Measurements from ENCODE around the gene TAS1R1.

TAS1R1 gene

GRCh38 chr1:6581561-6582305 is 26.6 kb downstream of the TAS1R1 start:
- Histone ChIP-seq H3K4me3 (ENCODE audit: insufficient read depth, low read depth, low read length, poor library complexity, severe bottlenecking) (no peak overlapping the region), H3K27ac (ENCODE audit: insufficient read depth, low read length, poor library complexity, severe bottlenecking) (no peak overlapping the region), H3K9me3 (ENCODE audit: control insufficient read depth, low read length) (no peaks in the 10 kb centered on the region), H3K4me1 (ENCODE audit: control insufficient read depth, insufficient read depth, low read length, poor library complexity, severe bottlenecking) (peaks cover 21% of the 10 kb centered on the region), H3K36me3 (ENCODE audit: control insufficient read depth, insufficient read depth, low read length) (no peaks in the 10 kb centered on the region), H3K27me3 (replicated peaks; ENCODE audit: control insufficient read depth, insufficient read depth, low read length, poor library complexity, severe bottlenecking) (no peaks in the 10 kb centered on the region)
- no peak for DNase-seq

DNA sequence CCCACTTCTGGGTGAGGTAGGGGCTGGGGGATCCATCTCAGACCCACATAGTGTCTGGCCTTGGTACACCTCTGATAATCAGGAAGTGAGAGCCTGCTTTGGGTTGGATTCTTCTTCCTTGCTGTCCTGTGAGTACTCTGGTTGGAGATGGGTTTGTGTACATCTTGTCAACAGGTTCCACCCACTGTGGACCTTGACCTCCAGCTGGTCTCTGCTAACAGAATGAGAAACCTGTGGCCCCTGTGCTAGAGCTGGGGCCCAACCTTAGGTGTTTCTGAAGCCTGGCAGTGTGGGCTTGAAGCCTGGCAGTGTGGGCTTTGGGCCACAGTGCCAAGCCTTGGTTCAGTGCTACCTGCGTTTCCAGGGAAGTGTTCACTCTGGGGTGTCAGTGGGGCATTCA is 27.3 kb downstream of the TAS1R1 start:
- H3K4me1 ChIP-seq (ENCODE audit: control insufficient read depth, insufficient read depth, low read length, poor library complexity, severe bottlenecking), result peaks cover 21% of the 10 kb centered on the region
- no peaks in the 10 kb centered on the region for H3K9me3 ChIP-seq (ENCODE audit: control insufficient read depth, low read length)
- no peak for DNase-seq
- peak overlapping the region; percentile 40 for H3K27ac ChIP-seq (ENCODE audit: insufficient read depth, low read length, poor library complexity, severe bottlenecking)
- no peaks in the 10 kb centered on the region for H3K36me3 ChIP-seq (ENCODE audit: control insufficient read depth, insufficient read depth, low read length)
- no peak overlapping the region for H3K4me3 ChIP-seq (ENCODE audit: insufficient read depth, low read depth, low read length, poor library complexity, severe bottlenecking)
- H3K27me3 ChIP-seq (replicated peaks; ENCODE audit: control insufficient read depth, insufficient read depth, low read length, poor library complexity, severe bottlenecking), result no peaks in the 10 kb centered on the region

DNA sequence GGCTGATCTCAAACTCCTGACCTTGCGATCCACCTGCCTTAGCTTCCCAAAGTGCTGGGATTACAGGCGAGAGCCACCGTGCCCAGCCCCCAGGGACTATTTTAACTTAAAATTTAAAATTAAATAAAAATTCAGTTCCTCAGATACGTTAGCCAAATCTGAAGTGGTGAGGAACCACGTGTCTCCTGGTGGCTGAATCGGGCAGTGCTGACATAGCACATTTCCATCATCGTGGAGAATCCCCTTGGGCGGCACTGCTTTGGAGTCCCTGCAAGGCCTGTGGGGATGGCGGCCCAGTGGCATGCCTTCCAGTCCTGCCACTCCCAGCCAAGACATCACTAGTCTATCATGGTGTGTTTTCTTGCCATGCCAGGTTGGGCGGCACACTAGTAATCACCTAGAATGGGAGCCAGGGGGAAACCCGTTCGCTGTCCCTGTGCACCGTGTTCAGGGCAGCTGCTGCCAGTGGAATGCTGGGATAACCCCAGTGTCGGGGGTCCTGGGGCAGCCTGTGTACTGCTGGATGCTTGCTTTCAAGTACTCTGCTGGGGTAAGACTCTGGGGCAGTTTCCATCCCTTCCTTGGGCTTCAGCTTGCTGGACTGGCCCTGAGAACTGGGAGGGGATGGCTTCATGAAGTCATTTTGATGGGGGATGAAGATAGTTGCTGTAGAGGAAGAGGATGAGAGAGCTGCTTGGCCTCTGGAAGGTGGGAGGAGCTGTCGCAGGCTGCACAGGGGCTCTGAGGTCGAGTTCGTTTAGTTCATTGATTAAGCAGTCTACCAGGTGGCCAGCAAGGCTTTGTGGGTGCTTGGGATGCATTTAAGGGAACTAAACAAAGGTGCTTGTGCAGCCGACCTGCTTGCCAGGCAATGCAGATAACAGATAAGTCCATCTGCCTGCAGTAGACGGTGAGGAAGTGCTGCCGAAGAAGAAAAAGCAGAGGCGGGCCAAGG is 29.3 kb downstream of the TAS1R1 start:
- no peak overlapping the region for H3K27ac ChIP-seq (ENCODE audit: insufficient read depth, low read length, poor library complexity, severe bottlenecking)
- H3K4me3 ChIP-seq (ENCODE audit: insufficient read depth, low read depth, low read length, poor library complexity, severe bottlenecking), result no peak overlapping the region
- no peaks in the 10 kb centered on the region for H3K9me3 ChIP-seq (ENCODE audit: control insufficient read depth, low read length)
- H3K4me1 ChIP-seq (ENCODE audit: control insufficient read depth, insufficient read depth, low read length, poor library complexity, severe bottlenecking), result peaks cover 18% of the 10 kb centered on the region
- H3K36me3 ChIP-seq (ENCODE audit: control insufficient read depth, insufficient read depth, low read length), result peaks cover 19% of the 10 kb centered on the region
- no peak for DNase-seq
- H3K27me3 ChIP-seq (replicated peaks; ENCODE audit: control insufficient read depth, insufficient read depth, low read length, poor library complexity, severe bottlenecking), result no peaks in the 10 kb centered on the region

- H3K27me3 ChIP-seq (replicated peaks; ENCODE audit: control insufficient read depth, insufficient read depth, low read length, poor library complexity, severe bottlenecking), result no peaks in the 10 kb centered on the region
- H3K4me1 ChIP-seq (ENCODE audit: control insufficient read depth, insufficient read depth, low read length, poor library complexity, severe bottlenecking), result peaks cover 15% of the 10 kb centered on the region
- no peak overlapping the region for H3K4me3 ChIP-seq (ENCODE audit: insufficient read depth, low read depth, low read length, poor library complexity, severe bottlenecking)
- no peak overlapping the region for H3K27ac ChIP-seq (ENCODE audit: insufficient read depth, low read length, poor library complexity, severe bottlenecking)
- no peaks in the 10 kb centered on the region for H3K9me3 ChIP-seq (ENCODE audit: control insufficient read depth, low read length)
- H3K36me3 ChIP-seq (ENCODE audit: control insufficient read depth, insufficient read depth, low read length), result peaks cover 27% of the 10 kb centered on the region
- DNase-seq, result no peak
Observed at GRCh38 chr1:6585081-6585722, 30.1 kb downstream of the TAS1R1 start.

DNA sequence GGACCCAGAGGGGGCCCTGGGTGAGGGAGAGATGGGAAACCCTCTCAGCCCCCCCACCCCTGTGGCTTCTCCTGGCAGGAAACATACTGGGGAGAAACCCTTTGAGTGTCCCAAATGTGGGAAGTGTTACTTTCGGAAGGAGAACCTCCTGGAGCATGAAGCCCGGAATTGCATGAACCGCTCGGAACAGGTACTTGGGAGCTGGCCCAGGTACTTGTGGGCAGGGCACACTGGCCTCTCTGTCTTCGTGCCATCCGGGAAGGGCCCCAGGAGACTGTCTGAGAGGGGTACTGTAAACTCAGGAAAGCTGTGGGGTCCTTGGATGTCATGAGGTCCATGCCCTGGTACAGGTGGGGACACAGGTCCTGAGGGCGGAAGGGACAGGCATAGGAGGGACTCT is 30.7 kb downstream of the TAS1R1 start:
- H3K36me3 ChIP-seq (ENCODE audit: control insufficient read depth, insufficient read depth, low read length), result peaks cover 27% of the 10 kb centered on the region
- no peaks in the 10 kb centered on the region for H3K9me3 ChIP-seq (ENCODE audit: control insufficient read depth, low read length)
- no peak overlapping the region for H3K27ac ChIP-seq (ENCODE audit: insufficient read depth, low read length, poor library complexity, severe bottlenecking)
- no peak overlapping the region for H3K4me3 ChIP-seq (ENCODE audit: insufficient read depth, low read depth, low read length, poor library complexity, severe bottlenecking)
- H3K4me1 ChIP-seq (ENCODE audit: control insufficient read depth, insufficient read depth, low read length, poor library complexity, severe bottlenecking), result peaks cover 10% of the 10 kb centered on the region
- DNase-seq, result no peak
- H3K27me3 ChIP-seq (replicated peaks; ENCODE audit: control insufficient read depth, insufficient read depth, low read length, poor library complexity, severe bottlenecking), result no peaks in the 10 kb centered on the region

GRCh38 chr1:6586404-6586816 is 31.3 kb downstream of the TAS1R1 start:
- no peaks in the 10 kb centered on the region for H3K27me3 ChIP-seq (replicated peaks; ENCODE audit: control insufficient read depth, insufficient read depth, low read length, poor library complexity, severe bottlenecking)
- peaks cover 27% of the 10 kb centered on the region for H3K36me3 ChIP-seq (ENCODE audit: control insufficient read depth, insufficient read depth, low read length)
- peaks cover 5% of the 10 kb centered on the region for H3K4me1 ChIP-seq (ENCODE audit: control insufficient read depth, insufficient read depth, low read length, poor library complexity, severe bottlenecking)
- no peak overlapping the region for H3K27ac ChIP-seq (ENCODE audit: insufficient read depth, low read length, poor library complexity, severe bottlenecking)
- no peak for DNase-seq
- no peaks in the 10 kb centered on the region for H3K9me3 ChIP-seq (ENCODE audit: control insufficient read depth, low read length)
- no peak overlapping the region for H3K4me3 ChIP-seq (ENCODE audit: insufficient read depth, low read depth, low read length, poor library complexity, severe bottlenecking)

DNA sequence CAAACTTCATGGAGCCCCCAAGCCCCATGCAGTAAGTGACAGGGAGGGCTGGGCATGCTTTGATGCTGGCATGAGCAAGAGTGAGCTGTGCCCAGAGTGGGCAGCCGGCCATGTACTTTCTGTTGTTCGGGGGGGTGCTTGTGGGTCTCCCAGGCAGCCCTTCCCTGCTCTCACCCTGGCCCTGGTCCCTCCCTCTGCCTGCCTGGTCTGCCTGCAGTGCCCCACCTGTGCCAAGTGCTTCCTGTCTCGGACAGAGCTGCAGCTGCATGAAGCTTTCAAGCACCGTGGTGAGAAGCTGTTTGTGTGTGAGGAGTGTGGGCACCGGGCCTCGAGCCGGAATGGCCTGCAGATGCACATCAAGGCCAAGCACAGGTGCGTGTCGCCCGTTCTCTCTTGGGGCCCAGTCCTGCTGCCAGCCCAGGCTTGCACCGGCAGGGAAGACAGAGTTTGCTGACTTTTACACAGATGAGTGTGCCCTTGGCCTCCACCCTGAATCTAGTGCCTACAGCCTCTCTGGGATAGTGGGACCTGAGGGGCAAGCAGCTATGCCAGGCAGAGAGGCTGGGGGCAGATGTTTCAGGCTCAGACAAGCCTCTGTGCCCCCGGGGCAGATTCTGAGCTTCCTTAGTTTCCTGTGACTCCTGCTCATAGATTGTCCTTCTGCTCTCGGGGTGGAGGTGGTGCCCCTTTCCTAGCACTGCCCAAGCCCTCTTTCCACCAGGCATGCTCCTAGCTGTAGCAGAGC is 32.3 kb downstream of the TAS1R1 start:
- no peaks in the 10 kb centered on the region for H3K9me3 ChIP-seq (ENCODE audit: control insufficient read depth, low read length)
- H3K27me3 ChIP-seq (replicated peaks; ENCODE audit: control insufficient read depth, insufficient read depth, low read length, poor library complexity, severe bottlenecking), result no peaks in the 10 kb centered on the region
- H3K4me1 ChIP-seq (ENCODE audit: control insufficient read depth, insufficient read depth, low read length, poor library complexity, severe bottlenecking), result peaks cover 3% of the 10 kb centered on the region
- DNase-seq, result no peak
- H3K4me3 ChIP-seq (ENCODE audit: insufficient read depth, low read depth, low read length, poor library complexity, severe bottlenecking), result no peak overlapping the region
- H3K36me3 ChIP-seq (ENCODE audit: control insufficient read depth, insufficient read depth, low read length), result peaks cover 30% of the 10 kb centered on the region
- no peak overlapping the region for H3K27ac ChIP-seq (ENCODE audit: insufficient read depth, low read length, poor library complexity, severe bottlenecking)

- DNase-seq, result no peak
- Histone ChIP-seq H3K4me3 (ENCODE audit: insufficient read depth, low read depth, low read length, poor library complexity, severe bottlenecking) (no peak overlapping the region), H3K27ac (ENCODE audit: insufficient read depth, low read length, poor library complexity, severe bottlenecking) (no peak overlapping the region), H3K27me3 (replicated peaks; ENCODE audit: control insufficient read depth, insufficient read depth, low read length, poor library complexity, severe bottlenecking) (no peaks in the 10 kb centered on the region), H3K9me3 (ENCODE audit: control insufficient read depth, low read length) (no peaks in the 10 kb centered on the region), H3K36me3 (ENCODE audit: control insufficient read depth, insufficient read depth, low read length) (peaks cover 38% of the 10 kb centered on the region), H3K4me1 (ENCODE audit: control insufficient read depth, insufficient read depth, low read length, poor library complexity, severe bottlenecking) (peaks cover 3% of the 10 kb centered on the region)
Observed at GRCh38 chr1:6588128-6588892, 33.2 kb downstream of the TAS1R1 start.

- peaks cover 3% of the 10 kb centered on the region for H3K4me1 ChIP-seq (ENCODE audit: control insufficient read depth, insufficient read depth, low read length, poor library complexity, severe bottlenecking)
- no peak overlapping the region for H3K4me3 ChIP-seq (ENCODE audit: insufficient read depth, low read depth, low read length, poor library complexity, severe bottlenecking)
- no peaks in the 10 kb centered on the region for H3K27me3 ChIP-seq (replicated peaks; ENCODE audit: control insufficient read depth, insufficient read depth, low read length, poor library complexity, severe bottlenecking)
- H3K27ac ChIP-seq (ENCODE audit: insufficient read depth, low read length, poor library complexity, severe bottlenecking), result no peak overlapping the region
- H3K36me3 ChIP-seq (ENCODE audit: control insufficient read depth, insufficient read depth, low read length), result peaks cover 45% of the 10 kb centered on the region
- no peak for DNase-seq
- no peaks in the 10 kb centered on the region for H3K9me3 ChIP-seq (ENCODE audit: control insufficient read depth, low read length)
Observed at GRCh38 chr1:6588893-6589520, 33.9 kb downstream of the TAS1R1 start.
